K562 (cell line): ENCODE results near the gene MACROD2.

ENCODE experiments used
- GABPA ChIP-seq: fragments of 200-800 bp; sonication (Bioruptor generic); conservative IDR thresholded peaks from 2 replicates; pipeline ENCODE4 v1.6.1; 2016; ENCODE audit warnings: low read depth, missing genetic modification characterization, missing compliant biosample characterization
- HIVEP1 ChIP-seq: fragments of 250-450 bp; sonication (Bioruptor Pico); IDR thresholded peaks from 2 replicates; pipeline ENCODE4 v1.4.0; 2020; ENCODE audit warnings: mild to moderate bottlenecking
- HNRNPLL ChIP-seq: fragments of 200-400 bp; formaldehyde crosslinking; IDR thresholded peaks from 2 replicates; pipeline ENCODE4 v1.6.1; 2017; ENCODE audit warnings: low read length, low read depth, mild to moderate bottlenecking; ENCODE audit not compliant: poor library complexity, severe bottlenecking
- MTA3 ChIP-seq: fragments of 450-650 bp; formaldehyde crosslinking; IDR thresholded peaks from 2 replicates; pipeline ENCODE4 v1.6.1; 2017; ENCODE audit warnings: mild to moderate bottlenecking, borderline replicate concordance
- NR3C1 ChIP-seq: sonication (generic); formaldehyde crosslinking; IDR thresholded peaks from 2 replicates; pipeline ENCODE4 v1.8.1; 2022; ENCODE audit warnings: missing genetic modification reagents
- PHB2 ChIP-seq: fragments of 450-650 bp; IDR thresholded peaks from 2 replicates; pipeline ENCODE4 v1.6.1; 2017; ENCODE audit warnings: low read depth
- POLR2AphosphoS5 ChIP-seq: IDR thresholded peaks from 2 replicates; pipeline ENCODE4 v1.6.1; 2011; ENCODE audit warnings: mild to moderate bottlenecking, low read depth, low read length, moderate library complexity; ENCODE audit not compliant: control insufficient read depth, insufficient read depth
- SP2 ChIP-seq: IDR thresholded peaks from 2 replicates; pipeline ENCODE4 v1.6.1; 2011; ENCODE audit warnings: mild to moderate bottlenecking, low read depth, low read length, moderate library complexity; ENCODE audit not compliant: poor library complexity, severe bottlenecking; ENCODE audit errors: extremely low read depth
- TRIM28 ChIP-seq: fragments of 450-650 bp; IDR thresholded peaks from 2 replicates; pipeline ENCODE4 v1.6.1; 2017
- YY1 ChIP-seq, 3 experiments: IDR thresholded peaks; 2 replicates each; pipeline ENCODE4 v1.6.1; 2011; ENCODE audit warnings: low read length in 2 of 3, mild to moderate bottlenecking in 2 of 3, moderate library complexity in 2 of 3, borderline replicate concordance in 1 of 3, control low read depth in 1 of 3, low read depth in 1 of 3; ENCODE audit not compliant: insufficient read depth in 3 of 3, insufficient replicate concordance in 2 of 3, control insufficient read depth in 1 of 3, insufficient read length in 1 of 3; ENCODE audit errors: extremely low read depth in 1 of 3
- ZNF174 ChIP-seq: fragments of 250-450 bp; sonication (Bioruptor Pico); IDR thresholded peaks from 2 replicates; pipeline ENCODE4 v1.4.0; 2020; ENCODE audit warnings: mild to moderate bottlenecking
- TF ChIP-seq, protein P1 (sequence below), 2 experiments: fragments of 450-650 bp in 1 of 2; sonication (generic) in 1 of 2; formaldehyde crosslinking in 1 of 2; IDR thresholded peaks in 1 of 2; conservative IDR thresholded peaks in 1 of 2; 2 replicates each; pipeline versions ENCODE4 v1.6.1 to v1.8.1; 2016 to 2023; ENCODE audit warnings: mild to moderate bottlenecking in 2 of 2, moderate library complexity in 2 of 2, inconsistent platforms in 1 of 2, missing genetic modification reagents in 1 of 2
- TF ChIP-seq, protein P2 (sequence below), 3 experiments: IDR thresholded peaks in 2 of 3; conservative IDR thresholded peaks in 1 of 3; 2 replicates each; pipeline ENCODE4 v1.5.1; 2011 to 2012; ENCODE audit warnings: low read length in 3 of 3, mild to moderate bottlenecking in 3 of 3, control low read depth in 2 of 3, improper control_type of control experiment in 1 of 3, inconsistent platforms in 1 of 3, low read depth in 1 of 3, mixed read lengths in 1 of 3, moderate library complexity in 1 of 3; ENCODE audit not compliant: insufficient read depth in 2 of 3

DNA sequence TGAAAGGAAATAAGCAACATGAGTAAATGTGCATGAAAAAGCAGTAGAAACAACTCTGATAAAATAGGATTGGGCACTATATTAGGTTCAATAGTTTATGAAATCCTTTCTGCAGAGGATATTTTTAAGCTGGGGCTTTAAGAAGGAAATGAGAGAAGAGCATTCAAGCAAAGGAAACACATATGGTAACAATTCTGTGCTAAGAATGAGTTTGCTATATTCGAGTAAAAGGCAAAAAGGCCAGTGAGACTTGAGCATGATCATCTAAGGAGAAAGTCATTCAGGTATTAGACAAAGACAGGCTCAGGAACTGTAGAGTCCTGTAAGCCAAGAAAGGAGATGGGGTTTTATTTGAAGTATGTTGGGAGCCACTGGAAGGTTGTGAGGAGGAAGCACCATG is 729.2 kb downstream of the MACROD2 start:
- TF ChIP-seq, protein P1, sequence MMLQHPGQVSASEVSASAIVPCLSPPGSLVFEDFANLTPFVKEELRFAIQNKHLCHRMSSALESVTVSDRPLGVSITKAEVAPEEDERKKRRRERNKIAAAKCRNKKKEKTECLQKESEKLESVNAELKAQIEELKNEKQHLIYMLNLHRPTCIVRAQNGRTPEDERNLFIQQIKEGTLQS (IDR thresholded peaks at IDR 0.05), result no peak
- TF ChIP-seq, protein P1 (CRISPR knock-in tag; conservative IDR thresholded peaks at IDR 0.05), result no peak
- TF ChIP-seq, protein P2, sequence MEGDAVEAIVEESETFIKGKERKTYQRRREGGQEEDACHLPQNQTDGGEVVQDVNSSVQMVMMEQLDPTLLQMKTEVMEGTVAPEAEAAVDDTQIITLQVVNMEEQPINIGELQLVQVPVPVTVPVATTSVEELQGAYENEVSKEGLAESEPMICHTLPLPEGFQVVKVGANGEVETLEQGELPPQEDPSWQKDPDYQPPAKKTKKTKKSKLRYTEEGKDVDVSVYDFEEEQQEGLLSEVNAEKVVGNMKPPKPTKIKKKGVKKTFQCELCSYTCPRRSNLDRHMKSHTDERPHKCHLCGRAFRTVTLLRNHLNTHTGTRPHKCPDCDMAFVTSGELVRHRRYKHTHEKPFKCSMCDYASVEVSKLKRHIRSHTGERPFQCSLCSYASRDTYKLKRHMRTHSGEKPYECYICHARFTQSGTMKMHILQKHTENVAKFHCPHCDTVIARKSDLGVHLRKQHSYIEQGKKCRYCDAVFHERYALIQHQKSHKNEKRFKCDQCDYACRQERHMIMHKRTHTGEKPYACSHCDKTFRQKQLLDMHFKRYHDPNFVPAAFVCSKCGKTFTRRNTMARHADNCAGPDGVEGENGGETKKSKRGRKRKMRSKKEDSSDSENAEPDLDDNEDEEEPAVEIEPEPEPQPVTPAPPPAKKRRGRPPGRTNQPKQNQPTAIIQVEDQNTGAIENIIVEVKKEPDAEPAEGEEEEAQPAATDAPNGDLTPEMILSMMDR (IDR thresholded peaks at IDR 0.05 in 2 of 3, conservative IDR thresholded peaks at IDR 0.05 in 1 of 3; ENCODE audit: insufficient read depth in 2 of 3, low read depth in 1 of 3, low read length in 3 of 3), result no peak
- TF ChIP-seq HIVEP1 (CRISPR knock-in tag), result no peak
- no peak for TF ChIP-seq GABPA (tag)
- no peak for TF ChIP-seq ZNF174 (CRISPR knock-in tag)
- TF ChIP-seq HNRNPLL, result no peak
- TF ChIP-seq POLR2AphosphoS5, result no peak
- TF ChIP-seq MTA3, result no peak
- no peak for TF ChIP-seq SP2
- TF ChIP-seq PHB2, result no peak
- TF ChIP-seq NR3C1, result no peak
- TF ChIP-seq TRIM28, result no peak
- TF ChIP-seq YY1 (IDR thresholded peaks at IDR 0.05; ENCODE audit: borderline replicate concordance in 1 of 3, control insufficient read depth in 1 of 3, extremely low read depth in 1 of 3, insufficient read depth in 3 of 3, insufficient read length in 1 of 3, insufficient replicate concordance in 2 of 3, low read depth in 1 of 3, low read length in 2 of 3), result no peak
